Endodermal cell (in vitro differentiated cells): ENCODE data around the gene LTB4R2. TPM values are rescaled to one million over a fixed set of nuclear protein-coding genes. Genes with fewer than 3 reads are reported as not detected.

Experiments
- DNase-seq: peaks from one replicate; pipeline ENCODE4 v3.0.0-alpha.2; 2017
- H3K27ac ChIP-seq: 2 replicates; pipeline ENCODE4 v1.5.1; 2013; ENCODE audit warnings: mild to moderate bottlenecking, low read depth, low read length, moderate library complexity
- H3K27me3 ChIP-seq: 2 replicates; pipeline ENCODE4 v1.6.1; 2013; ENCODE audit warnings: mild to moderate bottlenecking, low read length, moderate library complexity; ENCODE audit not compliant: insufficient read depth, control insufficient read depth, poor library complexity, severe bottlenecking
- H3K36me3 ChIP-seq: 2 replicates; pipeline ENCODE4 v1.7.0; 2013; ENCODE audit warnings: mild to moderate bottlenecking, low read length, moderate library complexity; ENCODE audit not compliant: control insufficient read depth, insufficient read depth
- H3K4me1 ChIP-seq: one replicate; pipeline ENCODE4 v1.7.0; 2013; ENCODE audit warnings: low read length; ENCODE audit not compliant: control insufficient read depth, insufficient read depth
- H3K4me3 ChIP-seq: 2 replicates; pipeline ENCODE4 v1.5.1; 2013; ENCODE audit warnings: mild to moderate bottlenecking, low read length, moderate library complexity
- H3K9ac ChIP-seq: 2 replicates; pipeline ENCODE4 v1.6.1; 2013; ENCODE audit warnings: mild to moderate bottlenecking, low read length, moderate library complexity; ENCODE audit not compliant: poor library complexity, severe bottlenecking; ENCODE audit errors: extremely low read depth
- H3K9me3 ChIP-seq: 2 replicates; pipeline ENCODE4 v1.6.1; 2013; ENCODE audit warnings: mild to moderate bottlenecking, low read length, moderate library complexity; ENCODE audit not compliant: control insufficient read depth
- H3K27ac Mint-ChIP-seq: 2 replicates; pipeline ENCODE4 v1.8.0; 2020; ENCODE audit warnings: mixed read lengths
- H3K27me3 Mint-ChIP-seq: 2 replicates; pipeline ENCODE4 v1.8.0; 2021; ENCODE audit warnings: mild to moderate bottlenecking, mixed read lengths; ENCODE audit not compliant: insufficient read depth
- H3K36me3 Mint-ChIP-seq: 2 replicates; pipeline ENCODE4 v1.8.0; 2020; ENCODE audit warnings: low read depth, mixed read lengths
- H3K4me1 Mint-ChIP-seq: 2 replicates; pipeline ENCODE4 v1.8.0; 2020; ENCODE audit warnings: mixed read lengths
- H3K4me3 Mint-ChIP-seq: 2 replicates; pipeline ENCODE4 v1.8.0; 2020; ENCODE audit warnings: mild to moderate bottlenecking, moderate library complexity, mixed read lengths
- H3K9me3 Mint-ChIP-seq: 2 replicates; pipeline ENCODE4 v1.8.0; 2020; ENCODE audit warnings: mild to moderate bottlenecking, mixed read lengths
- CTCF ChIP-seq: fragments of 200-600 bp; sonication (generic); conservative IDR thresholded peaks from 2 replicates; pipeline ENCODE4 v1.5.0; 2021; ENCODE audit warnings: antibody characterized with exemption, mild to moderate bottlenecking
- WGBS, 2 experiments: methylation state at CpG; one replicate each; pipeline versions ENCODE4 v1.1.5 to v1.1.7; 2013; ENCODE audit warnings: missing lambda C conversion rate in 2 of 2, mixed read lengths in 1 of 2; ENCODE audit not compliant: insufficient coverage in 1 of 2, insufficient read length in 1 of 2; 5-methylcytosine and 5-hydroxymethylcytosine counted together
- total RNA-seq, 2 donors: library from RNA; stranded (reverse); fragmentation: NEBNext Ultra II Directional in 1 of 2; extraction: Animal tissue kit (Norgen Biotek cat#: 25700) in 1 of 2; gene quantifications; 2 replicates in 1 of 2; 3 replicates in 1 of 2; pipeline ENCODE4 v1.2.1, GENCODE V29; 2021

LTB4R2 gene
- total RNA-seq, 2 donors from 2014 or later = 7.4 to 9.5 TPM

GRCh38 chr14:24334431-24335291 is 24.7 kb downstream of the LTB4R2 start, which contains the start of gene ADCY4:
Gene ADCY4 (minus strand): TSS chr14:24335071. CDS start chr14:24334652, 419 bp downstream.
- Histone ChIP-seq H3K9ac (no peak within 1 kb of the TSS), H3K4me1 (peaks cover 4% of the 10 kb centered on the region), H3K36me3 (no peaks in the 10 kb centered on the region), H3K27ac (no peak within 1 kb of the TSS), H3K4me3 (peak within 1 kb of the TSS; percentile 73), H3K27me3 (peaks cover 98% of the 10 kb centered on the region), H3K9me3 (no peaks in the 10 kb centered on the region)
- WGBS, 2 experiments = 2 to 7% methylated on average over 13 to 65 of the region's 65 CpGs
- TF ChIP-seq CTCF = no peak
- Mint-ChIP-seq H3K4me3 (peak within 1 kb of the TSS; percentile 34), H3K4me1 (peaks cover 20% of the 10 kb centered on the region), H3K27ac (no peak within 1 kb of the TSS), H3K27me3 (peaks cover 99% of the 10 kb centered on the region), H3K9me3 (no peaks in the 10 kb centered on the region), H3K36me3 (no peaks in the 10 kb centered on the region)
- DNase-seq = peak; percentile 72

- H3K9ac ChIP-seq = no peak overlapping the region
- peak; percentile 60 for DNase-seq
- peaks cover 99% of the 10 kb centered on the region for H3K27me3 Mint-ChIP-seq
- H3K27ac Mint-ChIP-seq = no peak overlapping the region
- 76 to 78% methylated on average over 8 to 12 of the region's 12 CpGs for WGBS, 2 experiments
- peak overlapping the region; percentile 34 for H3K4me3 Mint-ChIP-seq
- H3K4me1 ChIP-seq = peaks cover 4% of the 10 kb centered on the region
- no peaks in the 10 kb centered on the region for H3K36me3 ChIP-seq
- H3K4me3 ChIP-seq = no peak overlapping the region
- no peak overlapping the region for H3K27ac ChIP-seq
- peaks cover 22% of the 10 kb centered on the region for H3K4me1 Mint-ChIP-seq
- no peaks in the 10 kb centered on the region for H3K9me3 ChIP-seq
- no peaks in the 10 kb centered on the region for H3K9me3 Mint-ChIP-seq
- TF ChIP-seq CTCF = no peak
- peaks cover 100% of the 10 kb centered on the region for H3K27me3 ChIP-seq
- H3K36me3 Mint-ChIP-seq = no peaks in the 10 kb centered on the region
Observed at GRCh38 chr14:24335461-24336171, 25.7 kb downstream of the LTB4R2 start.

GRCh38 chr14:24337144-24337823 is 27.3 kb downstream of the LTB4R2 start:
- Histone ChIP-seq H3K9ac (no peak overlapping the region), H3K4me1 (peaks cover 4% of the 10 kb centered on the region), H3K27me3 (peaks cover 99% of the 10 kb centered on the region), H3K36me3 (no peaks in the 10 kb centered on the region), H3K4me3 (no peak overlapping the region), H3K27ac (no peak overlapping the region), H3K9me3 (no peaks in the 10 kb centered on the region)
- Mint-ChIP-seq H3K27me3 (peaks cover 99% of the 10 kb centered on the region), H3K9me3 (no peaks in the 10 kb centered on the region), H3K4me1 (peaks cover 19% of the 10 kb centered on the region), H3K36me3 (no peaks in the 10 kb centered on the region), H3K27ac (no peak overlapping the region), H3K4me3 (no peak overlapping the region)
- peak; percentile 38 for DNase-seq
- no peak for TF ChIP-seq CTCF
- WGBS, 2 experiments = 79 to 88% methylated on average over 4 to 7 of the region's 7 CpGs
